Fibroblast of pulmonary artery (primary cell): ENCODE results near the gene BACH2.

ENCODE experiments used
- DNase-seq: peaks from one replicate; pipeline ENCODE4 v3.0.0-alpha.2; 2010; ENCODE audit warnings: low read depth
- H3K4me3 ChIP-seq: replicated peaks from 2 replicates; pipeline ENCODE4 v1.5.1; 2011; ENCODE audit warnings: low read depth, mild to moderate bottlenecking, control low read depth, low read length, moderate library complexity
- CTCF ChIP-seq: IDR thresholded peaks from 2 replicates; pipeline ENCODE4 v1.5.1; 2011; ENCODE audit warnings: mild to moderate bottlenecking, control low read depth, low read length, inconsistent platforms; ENCODE audit errors: missing control alignments

The BACH2 gene

DNA sequence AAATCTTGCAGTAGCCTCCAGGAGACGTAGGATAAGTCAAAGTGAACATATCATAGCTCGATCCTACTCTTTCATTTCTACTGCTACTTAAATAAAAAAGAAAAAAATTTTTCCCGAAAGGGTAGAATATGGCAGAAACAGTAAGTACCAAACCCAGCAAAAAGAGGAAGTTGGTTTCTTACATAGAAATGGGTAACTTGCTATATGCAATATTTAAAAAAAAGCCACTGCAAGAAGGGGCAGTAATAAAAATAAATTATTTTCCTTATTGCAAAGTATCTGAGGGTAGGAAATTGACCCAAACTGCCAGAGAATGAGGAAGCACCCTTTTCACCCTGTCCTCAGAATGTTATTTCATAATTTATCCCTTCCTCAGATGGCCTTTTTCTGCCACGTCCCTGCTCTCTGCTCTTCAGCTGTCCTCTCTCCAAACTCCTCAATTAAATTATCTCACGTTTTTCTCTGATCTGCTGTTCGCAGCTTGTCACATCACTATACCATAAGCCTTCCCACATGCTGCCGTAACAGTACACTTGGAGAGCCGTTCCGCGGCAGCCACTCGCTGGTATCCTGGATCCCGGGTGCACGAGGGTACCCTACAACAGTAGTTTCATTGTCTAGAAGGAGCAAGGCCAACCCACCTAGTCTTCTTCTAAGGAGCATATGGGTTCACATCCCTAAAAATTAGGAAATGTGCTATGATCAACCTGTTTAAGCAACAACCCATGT, 149.6 kb downstream of the BACH2 start:
- no peak for DNase-seq
- H3K4me3 ChIP-seq = no peak overlapping the region
- TF ChIP-seq CTCF = no peak

DNA sequence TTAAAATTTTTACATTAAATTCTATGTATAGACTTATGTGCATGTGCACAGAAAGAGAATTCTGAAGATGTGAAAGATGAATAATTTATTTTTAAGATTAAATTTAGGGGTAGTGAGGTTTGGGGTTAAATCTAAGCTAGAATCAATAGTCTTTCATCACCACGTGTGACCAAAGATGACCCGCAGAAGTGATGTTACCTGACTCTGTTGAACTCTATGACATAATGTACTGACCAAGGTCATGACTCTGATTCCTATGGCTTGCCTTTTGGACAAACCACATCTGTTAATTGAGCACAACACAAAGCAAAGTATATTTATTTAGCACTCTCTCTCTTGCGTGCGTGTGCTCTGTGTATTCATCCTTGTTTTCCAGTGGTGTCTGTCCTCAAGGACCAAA, 150.6 kb downstream of the BACH2 start:
- H3K4me3 ChIP-seq = no peak overlapping the region

GRCh38 chr6:90144928-90145555, 151.6 kb downstream of the BACH2 start:
- no peak overlapping the region for H3K4me3 ChIP-seq
- no peak for DNase-seq
- TF ChIP-seq CTCF = no peak

More for the DNA sequence above, 150.6 kb downstream of the BACH2 start:
- no peak for TF ChIP-seq CTCF
- DNase-seq = no peak

DNA sequence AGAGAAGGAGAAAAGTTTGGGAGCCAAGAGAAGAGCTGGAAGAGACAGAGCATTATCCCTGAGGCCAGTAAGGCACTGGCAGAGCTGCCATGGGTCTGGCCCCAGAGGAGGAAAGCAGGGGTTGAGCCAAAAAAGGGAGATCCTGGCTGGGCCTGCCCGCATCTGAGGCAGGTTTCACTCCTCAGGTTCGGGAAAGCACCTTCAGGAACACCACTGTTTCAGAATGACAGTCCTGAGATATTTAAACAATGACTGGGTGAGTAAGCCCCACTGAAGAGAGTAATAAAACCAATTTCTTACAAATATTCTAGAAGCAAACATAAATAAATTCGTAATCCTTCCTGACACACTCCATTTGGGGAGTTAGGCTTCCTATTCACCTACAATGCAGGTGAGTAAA, 152.2 kb downstream of the BACH2 start:
- DNase-seq = no peak
- no peak for TF ChIP-seq CTCF
- H3K4me3 ChIP-seq = no peak overlapping the region

GRCh38 chr6:90140683-90141082, 156.0 kb downstream of the BACH2 start:
- TF ChIP-seq CTCF = no peak
- no peak overlapping the region for H3K4me3 ChIP-seq
- DNase-seq = no peak

- DNase-seq = no peak
- TF ChIP-seq CTCF = no peak
- no peak overlapping the region for H3K4me3 ChIP-seq
Observed at GRCh38 chr6:90139272-90139817, 157.3 kb downstream of the BACH2 start.
